Measurements from ENCODE around the gene BCL2. TPM values are rescaled to one million over a fixed set of nuclear protein-coding genes. Genes with fewer than 3 reads are reported as not detected.
A peak's percentile ranks its signal among the peaks of the same experiment; 100 is the strongest.

The BCL2 gene
- polyA plus RNA-seq, 6 donors from 2014 or later, result 11.8 to 43.0 (median 30.1) TPM

DNA sequence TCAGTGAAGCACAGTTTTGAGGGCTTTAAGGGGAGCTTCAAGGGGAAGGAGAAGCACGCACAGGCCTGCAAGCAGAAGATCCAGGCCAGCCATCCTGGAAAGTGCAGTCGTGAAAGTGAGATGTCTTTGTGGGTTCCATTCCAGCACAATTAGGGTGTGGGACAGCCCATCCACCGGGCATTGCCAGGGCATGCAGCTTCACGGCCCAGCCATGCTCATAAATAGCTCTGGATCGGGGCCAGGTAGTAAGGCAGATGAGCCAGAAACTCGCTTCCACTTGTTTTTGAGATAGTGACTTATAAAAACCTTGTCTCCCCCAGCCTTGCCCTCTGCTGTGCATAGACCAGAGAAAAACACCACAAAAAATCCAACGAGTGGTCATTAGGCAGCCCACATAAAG, 26.5 kb upstream of the BCL2 start:
- Mint-ChIP-seq H3K27me3 (no peaks in the 10 kb centered on the region), H3K9me3 (no peaks in the 10 kb centered on the region), H3K36me3 (peaks cover 12 to 21% of the 10 kb centered on the region in 2 donors), H3K4me1 (peaks cover 4 to 12% (median 9%) of the 10 kb centered on the region in 3 donors), H3K27ac (no peak overlapping the region), H3K4me3 (no peak overlapping the region)
- no peak for DNase-seq
- no peak for ATAC-seq (ENCODE audit: low read depth in 2 of 2)

DNA sequence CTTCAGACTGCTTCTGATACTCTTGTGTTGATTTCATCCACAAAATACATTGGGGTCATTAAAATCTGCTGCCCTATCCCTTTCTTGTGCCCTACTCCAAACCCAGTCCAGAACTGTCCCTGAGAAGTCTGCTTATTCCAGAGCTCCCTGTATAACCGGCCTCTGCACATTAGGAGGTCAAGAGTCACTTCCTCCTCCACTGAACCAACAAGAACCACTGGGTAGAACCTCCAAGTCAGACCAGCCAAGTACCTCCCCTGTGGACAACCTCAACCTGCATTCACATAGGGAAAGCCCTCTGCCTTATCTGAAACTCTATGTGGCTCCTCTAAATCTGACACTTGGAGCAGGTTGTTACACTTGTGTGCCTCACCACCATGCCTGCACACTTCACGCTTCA, 25.3 kb upstream of the BCL2 start:
- Mint-ChIP-seq H3K4me1 (peaks cover 4 to 12% (median 9%) of the 10 kb centered on the region in 3 donors), H3K27ac (peak overlapping the region in 2 of 6 donors; percentile 56 to 97), H3K27me3 (no peaks in the 10 kb centered on the region), H3K4me3 (no peak overlapping the region), H3K36me3 (peaks cover 12 to 21% of the 10 kb centered on the region in 2 donors), H3K9me3 (no peaks in the 10 kb centered on the region)
- ATAC-seq (ENCODE audit: low read depth in 2 of 2), result no peak
- no peak for DNase-seq

DNA sequence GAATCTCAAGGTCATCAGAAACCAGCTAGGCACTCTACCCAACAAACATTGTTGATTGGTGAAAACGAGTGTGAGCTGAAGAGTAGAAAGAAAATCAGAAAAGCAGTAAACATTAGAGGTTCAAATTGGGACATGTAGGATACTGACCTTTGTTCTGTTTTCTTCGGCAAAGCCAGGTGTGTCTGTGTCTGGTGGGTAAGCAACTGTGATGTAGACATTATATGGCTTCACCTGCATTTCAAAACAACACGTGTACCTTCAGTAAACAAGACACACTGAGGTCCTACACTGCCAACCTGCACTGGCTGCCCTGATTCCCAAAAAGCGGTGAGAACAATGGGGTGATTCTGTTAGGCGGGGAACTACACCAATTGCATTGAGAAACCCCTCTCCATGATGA, 24.7 kb upstream of the BCL2 start:
- Mint-ChIP-seq H3K4me1 (peaks cover 4 to 12% (median 9%) of the 10 kb centered on the region in 3 donors), H3K9me3 (no peaks in the 10 kb centered on the region), H3K4me3 (no peak overlapping the region), H3K36me3 (peaks cover 12 to 21% of the 10 kb centered on the region in 2 donors), H3K27ac (no peak overlapping the region), H3K27me3 (no peaks in the 10 kb centered on the region)
- DNase-seq (no peak), ATAC-seq (ENCODE audit: low read depth in 2 of 2) (no peak)

DNA sequence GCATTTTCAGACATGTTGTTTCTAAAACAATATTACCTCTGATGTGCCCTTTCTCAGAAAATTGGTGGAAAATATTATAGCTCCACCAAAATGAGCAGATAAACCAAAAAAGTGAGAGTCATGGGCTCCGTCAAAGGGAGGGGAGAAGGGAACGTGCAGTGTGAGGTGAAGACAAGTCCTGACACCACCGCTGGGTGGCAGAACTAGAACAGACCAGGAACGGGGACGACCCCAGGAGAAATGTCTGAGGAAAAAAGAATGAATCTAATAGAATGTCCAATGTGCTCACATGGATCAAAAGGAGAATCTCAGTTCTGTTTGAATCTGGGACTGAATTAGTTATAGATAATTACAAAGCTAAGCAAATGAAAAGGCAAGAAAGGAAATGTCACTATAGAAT, 22.6 kb upstream of the BCL2 start:
- Mint-ChIP-seq H3K27me3 (no peaks in the 10 kb centered on the region), H3K9me3 (no peaks in the 10 kb centered on the region), H3K4me3 (no peak overlapping the region), H3K27ac (peak overlapping the region in 1 of 6 donors; percentile 42), H3K4me1 (peaks cover 0 to 5% (median 3%) of the 10 kb centered on the region in 3 donors), H3K36me3 (peaks cover 12 to 21% of the 10 kb centered on the region in 2 donors)
- no peak for DNase-seq
- peak; percentile 57 to 61 for ATAC-seq (ENCODE audit: low read depth in 2 of 2)

DNA sequence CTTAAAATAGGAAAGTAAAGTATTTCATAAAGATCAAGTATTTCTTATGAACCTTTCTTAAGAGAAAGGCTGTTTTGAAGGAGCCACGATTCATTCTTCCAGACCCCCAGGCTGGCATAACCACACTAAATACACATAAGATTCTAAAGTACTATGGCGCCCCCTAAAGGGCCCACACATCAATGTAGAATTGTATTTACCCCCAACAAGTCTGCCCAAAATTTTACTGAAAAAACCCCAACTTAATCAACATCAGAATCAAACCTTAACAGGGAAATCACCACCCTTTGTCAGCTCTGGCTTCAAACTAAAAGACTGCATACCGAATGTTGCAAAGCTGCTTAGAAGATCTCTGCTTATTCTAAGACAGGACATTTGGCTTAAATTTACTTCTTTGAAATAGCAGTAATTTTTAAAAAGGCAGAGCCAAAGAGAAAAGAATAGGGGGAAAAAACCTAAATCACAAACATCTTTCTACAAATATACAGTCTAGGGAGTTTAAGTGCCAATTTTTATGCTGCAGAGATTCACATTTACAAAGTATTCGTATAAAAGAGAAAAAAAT, 20.4 kb upstream of the BCL2 start:
- H3K4me1 Mint-ChIP-seq, result peaks cover 0 to 1% (median under 1%) of the 10 kb centered on the region in 3 donors
- no peak overlapping the region for H3K4me3 Mint-ChIP-seq
- H3K36me3 Mint-ChIP-seq, result peaks cover 13 to 19% of the 10 kb centered on the region in 2 donors
- peak; percentile 50 to 80 for ATAC-seq (ENCODE audit: low read depth in 2 of 2)
- H3K27ac Mint-ChIP-seq, result no peak overlapping the region
- H3K9me3 Mint-ChIP-seq, result no peaks in the 10 kb centered on the region
- DNase-seq, result peak; percentile 31
- no peaks in the 10 kb centered on the region for H3K27me3 Mint-ChIP-seq

DNA sequence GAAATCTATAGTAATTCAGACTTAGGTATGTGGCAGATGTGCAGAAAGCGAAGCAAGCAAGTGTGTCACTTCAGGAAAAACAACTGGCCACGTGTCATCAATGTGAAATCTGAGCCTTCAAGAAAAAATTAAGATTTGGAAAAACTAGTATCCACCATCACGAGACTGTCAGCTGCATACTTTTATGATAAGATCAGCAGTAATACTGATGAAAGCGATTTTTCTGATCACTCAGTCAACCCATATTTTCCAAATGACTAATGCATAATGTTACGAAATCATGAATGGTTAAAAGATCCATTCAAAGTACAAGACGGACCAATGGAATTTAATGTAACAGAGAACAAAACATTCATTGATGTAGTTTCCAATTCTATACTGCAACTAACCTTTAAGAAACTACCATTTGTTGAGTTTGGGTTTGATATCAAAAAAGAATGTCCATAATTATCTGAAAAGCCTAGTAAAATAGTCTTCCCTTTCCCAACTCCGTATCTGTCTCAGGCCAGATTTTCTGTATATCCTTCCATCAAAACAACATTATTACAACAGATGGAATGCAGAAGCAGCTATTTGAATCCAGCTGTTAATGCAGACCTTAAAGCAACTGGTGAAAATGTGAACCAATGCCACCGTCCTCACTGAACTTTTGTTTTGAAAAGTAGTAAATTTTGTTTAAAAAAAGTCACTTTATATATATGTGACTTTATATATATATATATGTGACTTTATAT, 17.0 kb upstream of the BCL2 start:
- DNase-seq (no peak), ATAC-seq (ENCODE audit: low read depth in 2 of 2) (no peak)
- Mint-ChIP-seq H3K27ac (peak overlapping the region in 1 of 6 donors; percentile 88), H3K27me3 (no peaks in the 10 kb centered on the region), H3K9me3 (no peaks in the 10 kb centered on the region), H3K4me1 (no peaks in the 10 kb centered on the region), H3K4me3 (no peak overlapping the region), H3K36me3 (peaks cover 10 to 15% of the 10 kb centered on the region in 2 donors)

DNA sequence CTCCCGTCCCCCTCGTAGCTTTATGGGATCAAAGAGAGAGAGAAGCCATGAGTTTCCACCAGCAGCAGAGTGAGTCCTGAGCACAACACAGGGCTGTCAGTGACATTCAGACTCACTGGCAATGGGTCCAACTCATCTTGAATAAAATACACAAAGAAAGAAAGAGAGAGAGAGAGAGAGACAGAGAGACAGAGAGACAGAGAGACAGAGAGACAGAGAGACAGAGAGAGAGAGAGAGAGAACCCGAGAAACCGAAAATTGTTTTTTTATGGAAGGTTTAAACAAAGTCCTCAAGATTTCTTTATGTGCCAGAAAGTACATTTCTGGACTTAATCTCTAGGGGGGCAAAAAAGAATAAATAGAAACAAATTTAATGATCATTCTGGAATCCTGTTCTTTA, 11.5 kb upstream of the BCL2 start:
- H3K27ac Mint-ChIP-seq, result peak overlapping the region in 1 of 6 donors; percentile 73
- H3K4me1 Mint-ChIP-seq, result no peaks in the 10 kb centered on the region
- H3K9me3 Mint-ChIP-seq, result no peaks in the 10 kb centered on the region
- no peak for DNase-seq
- no peak for ATAC-seq (ENCODE audit: low read depth in 2 of 2)
- H3K27me3 Mint-ChIP-seq, result no peaks in the 10 kb centered on the region
- H3K4me3 Mint-ChIP-seq, result no peak overlapping the region
- H3K36me3 Mint-ChIP-seq, result peaks cover 10 to 21% of the 10 kb centered on the region in 2 donors

DNA sequence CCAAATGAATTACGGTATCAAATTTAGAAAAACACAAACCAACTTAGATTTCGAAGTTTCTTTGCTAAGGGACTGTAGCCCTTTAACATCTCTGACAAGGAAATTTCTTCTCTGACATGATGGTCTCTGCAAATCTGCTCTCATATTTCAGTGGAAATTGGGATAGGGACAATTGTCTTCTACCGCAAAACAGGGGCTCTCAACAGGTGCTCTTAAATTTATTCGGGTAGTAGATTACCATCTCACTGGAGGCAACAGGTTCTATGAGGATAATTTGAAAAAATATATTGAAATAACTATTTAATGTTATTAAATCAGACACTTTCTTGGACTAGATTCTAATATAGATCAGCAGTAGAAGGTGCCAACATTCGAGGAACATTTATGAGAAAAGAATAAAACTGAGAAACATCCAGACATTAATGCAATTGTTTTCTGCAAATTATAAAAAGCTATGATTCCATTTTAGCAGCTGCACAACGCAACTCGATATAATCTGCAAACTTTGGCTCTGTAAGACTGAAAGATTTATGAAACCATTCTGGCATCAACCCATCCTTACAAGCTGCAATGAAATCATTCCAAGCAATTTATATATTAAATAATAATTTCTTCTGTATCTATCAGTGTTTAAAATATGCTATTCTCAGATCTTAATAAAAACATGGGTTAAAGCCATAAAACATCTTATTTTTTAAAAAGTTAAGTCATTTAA, 10.0 kb upstream of the BCL2 start:
- no peaks in the 10 kb centered on the region for H3K27me3 Mint-ChIP-seq
- DNase-seq (no peak), ATAC-seq (ENCODE audit: low read depth in 2 of 2) (no peak)
- H3K27ac Mint-ChIP-seq, result no peak overlapping the region
- H3K4me3 Mint-ChIP-seq, result no peak overlapping the region
- no peaks in the 10 kb centered on the region for H3K4me1 Mint-ChIP-seq
- H3K36me3 Mint-ChIP-seq, result peaks cover 4 to 18% of the 10 kb centered on the region in 2 donors
- H3K9me3 Mint-ChIP-seq, result no peaks in the 10 kb centered on the region

DNA sequence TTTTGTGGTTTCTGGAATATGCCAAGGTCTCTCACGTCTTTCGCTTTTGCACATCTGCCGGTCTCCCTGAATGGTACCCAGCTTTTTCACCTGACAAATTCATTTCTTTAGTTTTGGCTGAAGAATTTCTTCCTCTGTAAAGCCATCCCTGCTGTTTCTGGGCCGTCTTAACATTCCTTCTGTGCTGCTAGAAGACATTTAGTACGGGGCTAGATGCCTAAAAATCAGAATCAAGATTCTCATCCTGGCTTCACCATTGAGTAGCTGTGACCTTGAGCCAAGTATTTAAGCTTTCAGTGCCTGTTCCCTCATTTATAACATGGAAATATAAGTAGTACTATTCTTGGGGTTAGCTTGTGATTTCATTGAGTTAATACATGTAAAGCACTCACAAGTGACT, 6.4 kb upstream of the BCL2 start:
- Mint-ChIP-seq H3K4me1 (peaks cover 14 to 21% (median 16%) of the 10 kb centered on the region in 3 donors), H3K4me3 (no peak overlapping the region), H3K9me3 (no peaks in the 10 kb centered on the region), H3K27me3 (no peaks in the 10 kb centered on the region), H3K27ac (no peak overlapping the region), H3K36me3 (peaks cover 0 to 6% of the 10 kb centered on the region in 2 donors)
- ATAC-seq (ENCODE audit: low read depth in 2 of 2), result no peak
- DNase-seq, result no peak

DNA sequence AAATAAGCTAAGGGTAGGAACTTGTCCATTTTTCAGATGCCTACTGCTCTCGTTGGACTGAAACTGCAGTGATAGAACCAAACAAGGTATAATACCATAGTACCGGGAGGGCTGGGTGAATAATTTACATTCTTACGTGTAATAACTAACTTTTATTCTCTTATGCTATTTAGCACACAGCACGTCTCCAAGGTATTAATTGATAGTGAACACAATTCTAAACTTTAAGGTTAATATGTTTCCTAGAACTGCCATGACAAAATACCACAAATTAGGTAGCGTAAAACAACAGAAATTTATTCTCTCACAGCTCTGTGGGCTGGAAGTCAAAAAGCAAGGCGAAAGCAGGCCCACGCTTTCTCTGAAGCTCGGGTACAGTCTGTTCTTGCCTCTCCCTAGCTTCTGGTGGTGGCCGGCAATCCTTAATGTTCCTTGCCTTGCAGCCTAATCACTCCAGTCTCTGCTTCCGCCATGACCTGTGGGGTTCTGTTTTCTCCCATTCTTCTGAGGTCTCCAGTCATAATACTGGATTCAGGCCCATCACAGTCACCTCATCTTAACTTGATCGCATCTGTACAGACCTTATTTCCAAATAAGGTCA, 5.6 kb upstream of the BCL2 start:
- Mint-ChIP-seq H3K36me3 (peaks cover 0 to 1% of the 10 kb centered on the region in 2 donors), H3K27me3 (no peaks in the 10 kb centered on the region), H3K4me3 (no peak overlapping the region), H3K27ac (no peak overlapping the region), H3K4me1 (peaks cover 18 to 25% (median 21%) of the 10 kb centered on the region in 3 donors), H3K9me3 (no peaks in the 10 kb centered on the region)
- DNase-seq (no peak), ATAC-seq (ENCODE audit: low read depth in 2 of 2) (no peak)

DNA sequence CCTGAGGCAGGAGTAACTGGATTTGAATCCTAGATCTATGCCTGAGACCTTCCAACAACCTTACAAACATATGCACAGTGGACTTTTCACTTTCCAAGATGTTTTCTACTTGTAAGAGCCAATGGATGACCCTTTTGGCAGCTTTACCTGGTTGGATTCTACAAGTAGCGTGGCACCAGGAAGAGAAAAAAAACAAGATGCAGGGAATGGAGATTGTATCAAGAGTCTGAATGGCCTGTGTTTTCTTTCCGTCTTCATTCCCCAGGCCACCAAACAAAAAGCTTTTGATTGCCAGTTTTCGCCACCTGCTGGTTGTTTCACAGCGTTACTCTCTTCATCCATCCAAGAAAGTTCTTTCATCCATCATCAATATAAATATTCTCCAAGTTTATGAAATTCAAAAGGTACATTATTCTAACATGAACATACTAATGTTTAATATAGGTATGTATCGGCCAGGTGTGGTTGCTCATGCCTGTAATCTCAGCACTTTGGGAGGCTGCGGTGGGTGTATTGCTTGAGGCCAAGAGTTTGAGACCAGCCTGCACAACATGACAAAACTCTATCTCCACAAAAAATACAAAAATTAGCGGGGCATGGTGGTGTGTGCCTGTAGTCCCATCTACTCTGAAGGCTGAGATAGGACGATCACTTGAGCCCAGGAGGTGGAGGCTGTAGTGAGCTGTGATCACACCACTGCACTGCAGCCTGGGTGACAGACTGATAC, 3.5 kb upstream of the BCL2 start:
- Mint-ChIP-seq H3K9me3 (no peaks in the 10 kb centered on the region), H3K27ac (peak overlapping the region in 3 of 6 donors; percentile 42 to 97 (median 54)), H3K4me1 (peaks cover 25 to 34% (median 28%) of the 10 kb centered on the region in 3 donors), H3K4me3 (peak overlapping the region in 2 of 8 donors; percentile 40 to 98), H3K27me3 (no peaks in the 10 kb centered on the region), H3K36me3 (peaks cover 0 to 7% of the 10 kb centered on the region in 2 donors)
- peak; percentile 62 for DNase-seq
- no peak for ATAC-seq (ENCODE audit: low read depth in 2 of 2)

DNA sequence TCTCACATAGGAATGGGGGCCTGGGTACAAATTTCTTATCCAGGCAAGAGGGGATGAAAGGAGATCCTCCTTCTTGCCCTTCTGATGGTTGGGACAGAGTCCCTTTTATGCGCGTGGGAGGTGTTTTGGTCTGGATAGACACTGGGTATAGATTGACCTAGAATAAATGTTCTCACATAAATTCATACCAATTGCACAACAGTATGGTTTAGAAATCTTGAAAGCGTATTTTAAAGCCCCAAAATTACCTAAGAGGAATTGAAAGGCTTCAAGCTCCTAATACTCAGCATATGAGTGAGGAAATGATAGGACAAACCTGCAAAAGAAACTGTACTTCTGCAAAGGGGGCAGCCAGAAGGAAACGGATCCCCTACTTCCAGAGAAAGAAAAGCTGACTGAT, 2.6 kb upstream of the BCL2 start:
- Mint-ChIP-seq H3K36me3 (peaks cover 0 to 7% of the 10 kb centered on the region in 2 donors), H3K9me3 (no peaks in the 10 kb centered on the region), H3K4me1 (peaks cover 34 to 42% (median 35%) of the 10 kb centered on the region in 3 donors), H3K27ac (peak overlapping the region; percentile 26 to 98 (median 94)), H3K27me3 (no peaks in the 10 kb centered on the region), H3K4me3 (peak overlapping the region in 2 of 8 donors; percentile 3 to 98)
- ATAC-seq (ENCODE audit: low read depth in 2 of 2) (no peak), DNase-seq (no peak)

DNA sequence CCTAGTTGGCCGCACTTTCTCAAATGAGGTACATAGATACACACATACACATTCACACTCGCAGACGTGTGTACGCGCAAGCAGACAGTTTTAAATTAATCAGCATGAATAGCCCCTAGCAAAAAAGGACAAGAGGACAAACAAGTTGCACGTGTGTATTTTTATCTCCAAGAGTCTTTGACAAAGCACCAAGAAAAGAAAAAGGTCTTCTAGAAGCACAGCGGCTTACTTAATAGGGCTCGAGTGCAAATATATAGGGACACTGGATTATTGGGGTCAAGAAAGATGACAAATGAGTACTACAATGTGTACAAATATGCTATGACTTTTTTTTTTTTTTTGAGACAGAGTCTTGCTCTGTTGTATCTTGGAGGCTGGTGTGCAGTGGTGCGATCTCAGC, 1.7 kb upstream of the BCL2 start:
- peaks cover 0 to 7% of the 10 kb centered on the region in 2 donors for H3K36me3 Mint-ChIP-seq
- no peaks in the 10 kb centered on the region for H3K27me3 Mint-ChIP-seq
- H3K9me3 Mint-ChIP-seq, result no peaks in the 10 kb centered on the region
- DNase-seq (no peak), ATAC-seq (ENCODE audit: low read depth in 2 of 2) (no peak)
- peak overlapping the region; percentile 97 to 99 (median 98) for H3K27ac Mint-ChIP-seq
- H3K4me3 Mint-ChIP-seq, result peak overlapping the region; percentile 88 to 98 (median 94)
- peaks cover 40 to 47% (median 42%) of the 10 kb centered on the region in 3 donors for H3K4me1 Mint-ChIP-seq

All from naive B cell (primary cell).